A673 (cell line): ENCODE measurements around the gene APOC3. TPM values are rescaled to one million over a fixed set of nuclear protein-coding genes. Genes with fewer than 3 reads are reported as not detected.

Experiments used
- BruUV-seq: library from RNA; stranded (reverse); fragments of 400-500 nt; replicated peaks from 2 replicates; lab custom pipeline; 2021; lab: Mats Ljungman, UMichigan
- CTCF ChIA-PET: fragments of 300-600 bp; sonication (Branson Sonifier 250); formaldehyde crosslinking; loops from one replicate; lab custom pipeline; 2022; ENCODE audit warnings: antibody characterized with exemption; lab: Charles Lee
- POLR2A ChIA-PET: fragments of 300-600 bp; sonication (Branson Sonifier 250); formaldehyde crosslinking; loops from one replicate; lab custom pipeline; 2022; ENCODE audit warnings: antibody characterized with exemption; ENCODE audit not compliant: low non-redundant PET; lab: Charles Lee
- DNase-seq: peaks from one replicate; pipeline ENCODE4 v3.0.0-alpha.2; 2015; ENCODE audit warnings: low spot score
- H3K27ac ChIP-seq: fragments of 200-600 bp; sonication (generic); 2 replicates; pipeline ENCODE4 v1.5.1; 2016; ENCODE audit warnings: mixed run types, low read depth, mild to moderate bottlenecking, mixed read lengths, antibody characterized with exemption, low read length; ENCODE audit not compliant: poor library complexity, severe bottlenecking
- H3K27me3 ChIP-seq: fragments of 200-600 bp; sonication (generic); replicated peaks from 2 replicates; pipeline ENCODE4 v1.6.1; 2017; ENCODE audit warnings: mixed run types, low read depth, mild to moderate bottlenecking, mixed read lengths, antibody characterized with exemption, low read length; ENCODE audit not compliant: insufficient read depth, poor library complexity
- H3K36me3 ChIP-seq: fragments of 200-600 bp; sonication (generic); 2 replicates; pipeline ENCODE4 v1.6.1; 2016; ENCODE audit warnings: mixed run types, mild to moderate bottlenecking, mixed read lengths, antibody characterized with exemption, low read length; ENCODE audit not compliant: insufficient read depth, poor library complexity, severe bottlenecking
- H3K4me1 ChIP-seq: fragments of 200-600 bp; sonication (generic); 2 replicates; pipeline ENCODE4 v1.6.1; 2017; ENCODE audit warnings: mixed run types, mild to moderate bottlenecking, mixed read lengths, antibody characterized with exemption, low read length; ENCODE audit not compliant: insufficient read depth, poor library complexity, severe bottlenecking
- H3K4me3 ChIP-seq: fragments of 200-600 bp; sonication (generic); 2 replicates; pipeline ENCODE4 v1.5.1; 2016; ENCODE audit warnings: low read depth, mixed run types, mild to moderate bottlenecking, mixed read lengths, low read length; ENCODE audit not compliant: poor library complexity, severe bottlenecking
- H3K9me3 ChIP-seq: fragments of 200-600 bp; sonication (generic); 2 replicates; pipeline ENCODE4 v1.6.1; 2016; ENCODE audit warnings: mixed run types, low read depth, mild to moderate bottlenecking, mixed read lengths, antibody characterized with exemption, low read length; ENCODE audit not compliant: poor library complexity, severe bottlenecking
- CTCF ChIP-seq: fragments of 300-800, 200-600 bp; sonication (generic); conservative IDR thresholded peaks from 2 replicates; pipeline ENCODE4 v1.5.1; 2017; ENCODE audit warnings: low read depth, mild to moderate bottlenecking, antibody characterized with exemption, low read length, moderate library complexity, mixed read lengths
- EZH2 ChIP-seq: fragments of 200-600 bp; sonication (generic); IDR thresholded peaks from 2 replicates; pipeline ENCODE4 v1.6.1; 2017; ENCODE audit warnings: borderline replicate concordance, low read depth, mild to moderate bottlenecking, mixed read lengths, antibody characterized with exemption, low read length; ENCODE audit not compliant: poor library complexity, severe bottlenecking
- intact Hi-C: fragments of 100-400 bp; cut with micrococcal nuclease; formaldehyde crosslinking; loops from one replicate; pipeline ENCODE4 v1.10.0; 2022; ENCODE audit not compliant: unreplicated experiment
- total RNA-seq: library from RNA; stranded (reverse); gene quantifications from 2 replicates; pipeline ENCODE4 v1.2.3, GENCODE V29; 2021

The APOC3 gene
- total RNA-seq, 1 experiment from 2014 or later, result not detected

DNA sequence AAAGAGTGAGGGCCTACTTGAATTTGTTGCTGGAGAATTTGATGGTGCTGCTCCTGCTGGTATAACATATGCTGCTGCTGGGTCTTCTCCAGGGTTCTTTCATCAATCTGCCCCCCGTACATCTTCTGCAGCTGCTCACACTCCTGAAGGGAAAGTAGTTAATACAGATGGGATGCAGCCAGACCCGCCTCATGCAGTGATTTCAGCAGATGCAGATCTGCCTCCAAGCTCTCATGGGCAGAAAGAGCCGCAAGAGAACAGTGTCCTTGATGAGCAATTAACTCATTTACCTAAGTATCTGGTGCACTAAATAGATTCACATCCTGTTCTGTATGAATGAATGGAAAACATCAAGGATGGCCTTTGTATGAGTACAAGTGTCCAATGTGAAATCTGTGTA is 32.5 kb downstream of the APOC3 start:
- Histone ChIP-seq H3K4me3 (no peak overlapping the region), H3K27me3 (no peaks in the 10 kb centered on the region), H3K9me3 (no peaks in the 10 kb centered on the region), H3K27ac (no peak overlapping the region), H3K4me1 (peaks cover 7% of the 10 kb centered on the region), H3K36me3 (peaks cover 72% of the 10 kb centered on the region)
- CTCF ChIA-PET, result no interaction called here
- no peak for DNase-seq
- TF ChIP-seq CTCF, result no peak
- no TSS peak for BruUV-seq
- intact Hi-C loops, result no loop called here
- POLR2A ChIA-PET, result no interaction called here

DNA sequence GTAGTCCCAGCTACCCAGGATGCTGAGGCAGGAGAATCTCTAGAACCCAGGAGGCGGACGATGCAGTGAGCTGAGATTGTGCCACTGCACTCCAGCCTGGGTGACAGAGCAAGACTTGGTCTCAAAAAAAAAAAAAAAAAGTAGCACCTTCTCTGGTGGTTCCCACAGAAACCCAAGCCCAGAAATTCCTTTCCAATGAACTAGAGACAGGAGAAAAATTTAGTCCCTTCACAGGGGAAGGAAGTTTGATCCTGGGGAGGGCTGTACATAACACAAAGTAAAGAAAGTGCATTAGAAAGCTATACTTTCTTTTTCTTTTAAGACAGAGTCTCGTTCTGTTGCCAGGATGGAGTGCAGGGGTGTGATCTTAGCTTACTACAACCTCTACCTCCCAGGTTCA is 33.2 kb downstream of the APOC3 start:
- Histone ChIP-seq H3K27ac (no peak overlapping the region), H3K4me1 (peaks cover 7% of the 10 kb centered on the region), H3K27me3 (no peaks in the 10 kb centered on the region), H3K36me3 (peaks cover 71% of the 10 kb centered on the region), H3K4me3 (no peak overlapping the region), H3K9me3 (no peaks in the 10 kb centered on the region)
- DNase-seq, result no peak
- TF ChIP-seq EZH2 (no peak), CTCF (no peak)
- ChIA-PET CTCF (no interaction called here), POLR2A (no interaction called here)
- intact Hi-C loops, result no loop called here
- no TSS peak for BruUV-seq

DNA sequence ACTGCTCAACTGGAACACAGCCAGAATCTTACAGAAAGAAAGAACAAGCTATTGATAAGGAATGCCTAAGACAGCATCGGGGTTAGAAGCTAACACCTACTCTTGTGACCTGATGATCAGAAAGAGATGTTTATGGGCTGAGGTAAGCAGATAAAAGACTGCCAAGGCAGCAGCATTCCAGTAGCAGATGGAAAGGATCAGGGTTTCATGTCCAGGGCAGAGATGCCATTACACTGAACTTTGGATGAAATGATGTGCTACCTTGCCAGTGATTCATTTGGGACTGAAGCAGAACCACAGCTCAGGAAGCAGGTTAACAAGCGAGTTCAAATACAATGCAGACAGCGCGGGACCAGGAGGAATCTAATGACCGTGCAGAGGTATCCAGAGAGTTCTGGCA is 34.8 kb downstream of the APOC3 start:
- no TSS peak for BruUV-seq
- CTCF ChIA-PET, result no interaction called here
- TF ChIP-seq EZH2, result no peak
- TF ChIP-seq CTCF, result no peak
- no peak for DNase-seq
- POLR2A ChIA-PET, result no interaction called here
- no peak overlapping the region for H3K27ac ChIP-seq
- H3K9me3 ChIP-seq, result no peaks in the 10 kb centered on the region
- H3K4me3 ChIP-seq, result no peak overlapping the region
- peaks cover 7% of the 10 kb centered on the region for H3K4me1 ChIP-seq
- H3K36me3 ChIP-seq, result peaks cover 67% of the 10 kb centered on the region
- no peaks in the 10 kb centered on the region for H3K27me3 ChIP-seq
- intact Hi-C loops, result no loop called here
